Stimulated activated CD4-positive, alpha-beta T cell treated with anti-CD3 and anti-CD28 coated beads, Interleukin-4, amount 100 ng/mL, for 4 hours (primary cell): ENCODE data around the gene MCCC1.
"Not testable (repeated sequence)": the region's sequence is repeated elsewhere in the genome, so short reads cannot be mapped to it uniquely, and the experiment has no call there.

Experiments used
- DNase-seq, 2 experiments: peaks; one replicate each; pipeline ENCODE4 v3.0.0-alpha.2; 2020

MCCC1 gene

DNA sequence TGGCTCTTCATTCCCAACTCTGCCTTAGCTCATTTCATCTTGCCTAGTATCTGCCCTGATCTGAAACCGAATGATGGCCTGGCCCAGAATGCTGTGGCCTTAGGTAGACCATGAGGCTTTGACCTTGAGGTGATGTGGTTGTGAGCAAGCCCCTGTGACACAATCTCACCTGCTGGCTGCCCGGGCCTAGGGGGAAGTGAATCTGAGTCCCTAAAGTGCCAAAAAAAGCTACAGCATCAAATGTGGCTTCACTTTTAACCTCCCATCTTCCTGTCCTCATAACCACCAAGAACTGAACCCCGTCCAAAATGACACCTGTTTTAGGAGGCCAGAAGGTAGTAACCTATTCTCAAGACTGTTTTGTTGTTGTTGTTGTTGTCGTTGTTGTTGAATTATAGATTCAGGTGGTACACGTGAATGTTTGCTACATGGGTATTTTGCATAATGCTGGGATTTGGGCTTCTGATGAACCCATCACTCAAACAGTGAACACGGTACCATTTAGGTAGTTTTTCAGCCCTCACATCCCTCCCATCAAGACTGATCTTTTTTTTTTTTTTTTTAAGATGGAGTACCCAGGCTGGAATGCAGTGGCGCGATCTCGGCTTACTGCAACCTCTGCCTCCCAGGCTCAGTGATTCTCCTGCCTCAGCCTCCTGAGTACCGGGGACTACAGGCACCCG lies 54.6 kb downstream of the MCCC1 start:
- no peak for DNase-seq

GRCh38 chr3:183038757-183039156 lies 60.5 kb downstream of the MCCC1 start:
- DNase-seq, result no peak

DNA sequence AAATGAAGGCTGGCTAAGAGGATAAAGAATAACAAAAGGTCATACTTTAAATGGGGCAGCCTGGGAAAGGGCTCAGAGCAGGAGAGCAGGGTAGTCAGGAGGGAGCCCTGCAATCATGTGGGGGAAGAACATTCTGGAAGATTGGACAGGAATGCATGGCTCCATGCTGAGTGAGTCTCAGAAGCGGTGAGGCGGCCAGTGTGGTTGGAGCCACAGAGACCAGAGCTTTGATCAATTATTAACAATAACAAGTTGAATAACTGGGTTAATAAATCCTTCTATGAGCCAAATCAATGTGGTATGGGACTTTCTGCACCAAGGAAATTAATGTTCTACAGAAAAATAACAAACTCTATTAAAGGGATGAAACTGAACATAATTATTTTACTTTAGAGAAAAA lies 61.1 kb downstream of the MCCC1 start:
- no peak for DNase-seq

- no peak for DNase-seq
Observed at GRCh38 chr3:183033746-183034145, 65.5 kb downstream of the MCCC1 start.

- no peak for DNase-seq
Observed at GRCh38 chr3:183032880-183033555, 66.3 kb downstream of the MCCC1 start.

GRCh38 chr3:183031826-183032225 lies 67.5 kb downstream of the MCCC1 start:
- no peak for DNase-seq

- no peak for DNase-seq
Observed at GRCh38 chr3:183028416-183028815, 70.9 kb downstream of the MCCC1 start.

GRCh38 chr3:183027276-183027675 lies 72.0 kb downstream of the MCCC1 start:
- DNase-seq, result no peak

GRCh38 chr3:183022936-183023516 lies 76.3 kb downstream of the MCCC1 start:
- DNase-seq, result no peak

DNA sequence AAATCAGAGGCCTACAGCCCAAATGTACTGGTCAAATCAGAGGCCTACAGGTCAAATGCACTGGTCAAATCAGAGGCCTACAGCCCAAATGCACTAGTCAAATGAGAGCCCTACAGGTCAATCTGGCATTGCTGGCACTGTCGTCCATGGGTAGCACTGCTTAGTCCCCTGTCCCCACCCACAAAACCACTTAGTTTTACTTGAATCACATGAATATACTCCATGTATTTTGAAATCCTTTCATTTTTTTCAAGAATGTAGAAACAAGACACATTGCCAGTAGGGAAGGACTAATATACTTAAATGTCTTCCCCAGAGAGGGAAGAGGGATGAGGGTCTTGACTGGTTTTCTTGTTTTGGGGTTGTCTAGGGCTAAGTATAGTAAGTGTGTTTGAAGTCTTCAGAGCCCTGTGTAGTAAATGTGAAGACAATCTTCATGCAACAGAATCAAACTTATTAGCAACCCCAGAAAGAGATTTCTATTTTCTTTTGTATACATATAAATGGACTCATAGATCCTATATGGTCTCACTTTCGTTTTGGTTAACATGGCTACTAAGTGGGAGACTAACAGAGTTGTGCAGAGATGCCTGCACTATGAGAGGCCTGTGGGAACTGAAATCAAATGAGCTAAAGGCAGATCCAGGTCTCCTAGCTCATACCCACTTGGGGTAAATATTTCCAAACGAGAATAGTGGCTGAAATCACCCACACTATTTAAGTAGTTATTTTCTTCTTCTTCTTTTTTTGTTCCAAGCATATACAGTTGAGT lies 80.7 kb downstream of the MCCC1 start:
- DNase-seq, result no peak

DNA sequence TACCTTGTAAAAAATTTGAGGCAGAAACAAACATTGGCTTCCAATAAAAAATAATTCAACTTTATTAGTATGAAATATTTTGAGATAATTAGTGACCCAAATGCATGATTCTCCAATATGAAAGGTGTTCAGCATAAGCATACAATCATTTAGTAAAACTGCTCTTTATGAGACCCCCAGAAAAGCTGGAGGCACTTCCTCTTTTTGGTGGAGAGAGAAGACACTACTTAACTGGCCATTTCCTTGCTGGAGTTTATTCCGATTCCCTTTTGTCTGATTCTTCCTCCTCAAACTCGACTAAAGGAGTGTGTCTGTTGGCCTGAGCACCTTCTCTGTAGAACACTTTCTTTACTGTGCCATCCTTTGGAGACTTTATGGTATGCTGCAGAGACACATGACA lies 84.1 kb downstream of the MCCC1 start:
- DNase-seq, result no peak

DNA sequence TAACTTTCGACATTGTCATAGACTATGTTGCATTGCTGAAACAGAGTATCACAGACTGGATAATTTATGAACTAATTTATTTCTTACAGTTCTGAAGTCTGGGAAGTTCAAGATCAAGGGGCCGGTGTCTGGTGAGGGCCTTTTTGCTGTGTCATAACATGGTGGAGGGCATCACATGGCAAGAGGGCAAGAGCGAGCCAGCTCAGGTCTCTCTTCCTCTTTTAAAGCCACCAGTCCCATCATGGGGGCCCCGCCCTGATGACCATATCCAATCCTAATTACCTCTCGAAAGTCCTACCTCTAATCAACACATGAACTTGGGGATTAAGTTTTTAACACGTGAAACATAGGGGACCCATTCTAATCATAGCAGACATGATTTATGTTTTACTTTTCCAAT lies 85.4 kb downstream of the MCCC1 start:
- DNase-seq, result no peak

DNA sequence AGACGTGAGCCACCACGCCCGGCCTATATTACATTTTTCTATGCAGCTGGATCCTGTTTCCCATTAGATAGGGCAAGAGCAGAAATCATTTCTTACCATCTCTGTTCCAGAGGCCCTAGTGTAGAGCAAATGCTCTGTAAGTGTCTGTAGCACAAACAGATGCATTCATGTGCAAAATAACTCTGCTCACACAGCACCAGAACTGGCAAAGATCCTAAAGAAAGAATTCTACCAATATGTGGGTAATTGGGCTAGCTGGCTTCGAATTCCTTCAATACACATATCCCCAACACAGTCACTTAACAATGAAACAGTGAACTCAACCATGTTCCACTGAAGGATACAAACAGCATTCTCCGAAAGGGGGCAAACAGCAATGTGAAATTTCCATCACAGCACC lies 86.2 kb downstream of the MCCC1 start:
- no peak for DNase-seq

DNA sequence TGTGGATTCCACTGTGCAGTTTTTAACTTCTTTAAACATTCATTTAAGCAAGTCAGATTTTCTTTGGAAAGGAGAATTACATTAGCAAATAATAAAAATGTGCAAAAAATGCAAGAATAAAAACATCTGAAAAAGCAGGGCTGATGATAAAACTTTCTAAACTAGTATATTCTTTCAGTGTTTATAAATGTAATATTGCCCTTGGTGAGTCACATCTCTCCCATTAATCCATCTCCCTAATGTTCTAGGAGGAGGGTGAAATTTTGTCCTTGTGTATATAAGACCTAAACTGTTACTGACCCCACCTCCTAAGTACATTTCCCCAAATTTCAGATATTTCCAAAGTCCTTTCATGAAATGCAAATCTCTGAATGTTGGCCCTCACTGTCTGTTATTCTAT lies 90.5 kb downstream of the MCCC1 start:
- DNase-seq, result no peak

DNA sequence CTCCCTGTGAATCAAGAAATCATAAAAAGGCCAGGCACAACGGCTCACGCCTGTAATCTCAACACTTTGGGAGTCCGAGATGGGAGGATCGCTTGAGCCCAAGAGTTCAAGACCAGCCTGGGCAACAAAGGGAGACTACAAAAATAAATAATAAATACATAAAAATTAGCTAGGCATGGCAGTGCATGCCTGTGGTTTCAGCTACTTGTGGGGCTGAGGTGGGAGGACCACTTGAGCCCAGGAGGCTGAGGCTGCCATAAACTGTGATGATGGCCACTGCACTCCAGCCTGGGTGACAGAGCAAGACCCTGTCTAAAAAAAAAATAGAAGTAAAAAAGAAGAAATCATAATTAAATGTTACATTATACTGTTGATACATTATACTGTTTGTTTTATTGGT lies 91.0 kb downstream of the MCCC1 start:
- DNase-seq, result no peak

GRCh38 chr3:183006396-183007002 lies 92.8 kb downstream of the MCCC1 start:
- no peak for DNase-seq

- no peak for DNase-seq
Observed at GRCh38 chr3:182999767-183000166, 99.5 kb downstream of the MCCC1 start.

DNA sequence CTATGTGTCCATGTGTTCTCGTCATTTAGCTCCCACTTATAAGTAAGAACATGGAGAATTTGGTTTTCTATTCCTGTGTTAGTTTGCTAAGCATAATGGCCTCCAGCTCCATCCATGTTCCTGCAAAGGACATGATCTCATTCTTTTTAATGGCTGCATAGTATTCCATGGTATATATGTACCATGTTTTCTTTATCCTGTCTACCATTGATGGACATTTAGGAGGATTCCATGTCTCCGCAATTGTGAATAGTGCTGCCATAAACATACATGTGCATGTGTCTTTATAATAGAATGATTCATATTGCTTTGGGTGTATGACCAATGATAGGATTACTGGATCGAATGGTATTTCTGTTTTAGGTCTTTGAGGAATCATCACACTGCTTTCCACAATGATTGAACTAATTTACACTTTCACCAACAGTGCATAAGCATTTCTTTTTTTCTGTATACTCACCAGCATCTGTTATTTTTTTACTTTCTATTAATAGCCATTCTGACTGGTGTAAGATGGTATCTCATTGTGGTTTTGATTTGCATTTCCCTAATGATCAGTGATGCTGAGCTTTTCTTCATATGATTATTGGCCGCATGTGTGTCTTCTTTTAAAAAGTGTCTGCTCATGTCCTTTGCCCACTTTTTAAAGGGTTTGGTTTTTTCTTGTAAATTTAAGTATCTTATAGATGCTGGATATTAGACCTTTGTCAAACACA lies 105.7 kb downstream of the MCCC1 start:
- DNase-seq, result not testable (repeated sequence)

DNA sequence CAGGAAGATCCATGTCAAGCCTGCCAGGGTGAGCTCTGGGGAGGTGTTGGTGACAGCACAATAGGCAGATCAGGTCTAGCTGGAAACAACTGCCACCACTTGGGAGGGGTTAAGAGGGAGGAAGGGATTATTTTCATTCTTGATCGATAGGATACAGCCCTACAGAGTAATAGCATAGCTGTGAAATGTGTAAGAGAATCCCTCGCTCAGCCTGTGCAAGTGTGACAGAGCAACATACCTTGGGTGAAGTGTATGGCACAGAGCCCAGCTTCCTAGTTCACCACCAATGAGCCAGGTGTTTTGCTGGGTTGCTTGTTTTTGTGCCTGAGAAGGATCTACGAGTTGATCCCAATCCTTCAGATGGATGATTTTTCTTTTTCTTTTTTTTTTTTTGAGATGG lies 109.7 kb downstream of the MCCC1 start:
- DNase-seq, result no peak

- no peak for DNase-seq
Observed at GRCh38 chr3:182986021-182986420, 113.3 kb downstream of the MCCC1 start.

GRCh38 chr3:182983876-182984275 lies 115.4 kb downstream of the MCCC1 start:
- no peak for DNase-seq

DNA sequence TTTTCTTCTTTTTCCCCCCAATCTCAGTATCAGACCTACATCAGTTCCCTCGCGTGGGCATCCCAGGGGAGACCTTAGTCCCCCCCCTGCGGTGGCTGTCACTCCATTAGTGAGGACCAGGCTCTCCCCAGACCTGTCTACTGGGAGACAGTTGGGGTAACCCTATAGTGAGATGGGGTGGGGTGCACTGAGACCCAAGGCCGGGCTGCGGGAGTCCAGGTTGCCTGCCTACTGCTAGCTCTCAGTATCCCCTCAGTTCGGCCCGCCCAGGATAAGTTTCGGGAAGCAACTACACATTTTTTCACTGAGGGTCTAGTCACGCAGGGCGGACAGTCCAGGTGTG lies 118.3 kb downstream of the MCCC1 start:
- DNase-seq, result no peak
